Calu3 (cell line): ENCODE measurements around the gene MACROD2. TPM values are rescaled to one million over a fixed set of nuclear protein-coding genes. Genes with fewer than 3 reads are reported as not detected.

Experiments
- BruUV-seq: library from RNA; stranded (reverse); fragments of 400-500 nt; replicated peaks from 2 replicates; lab custom pipeline; 2021; lab: Mats Ljungman, UMichigan
- CTCF ChIA-PET: fragments of 300-600 bp; sonication (Branson Sonifier 250); formaldehyde crosslinking; loops from one replicate; lab custom pipeline; 2022; ENCODE audit warnings: antibody characterized with exemption; lab: Charles Lee
- DNase-seq: peaks from one replicate; pipeline ENCODE4 v3.0.0; 2022
- H3K27ac Mint-ChIP-seq: one replicate; pipeline ENCODE4 v1.8.0; 2022; ENCODE audit warnings: mixed read lengths; ENCODE audit not compliant: unreplicated experiment
- H3K27me3 Mint-ChIP-seq: one replicate; pipeline ENCODE4 v1.8.0; 2022; ENCODE audit warnings: mixed read lengths; ENCODE audit not compliant: unreplicated experiment
- H3K36me3 Mint-ChIP-seq: one replicate; pipeline ENCODE4 v1.8.0; 2022; ENCODE audit warnings: mild to moderate bottlenecking, moderate library complexity, mixed read lengths; ENCODE audit not compliant: insufficient read depth, unreplicated experiment
- H3K4me1 Mint-ChIP-seq: one replicate; pipeline ENCODE4 v1.8.0; 2022; ENCODE audit warnings: mild to moderate bottlenecking, low read depth, mixed read lengths; ENCODE audit not compliant: unreplicated experiment
- H3K4me3 Mint-ChIP-seq: one replicate; pipeline ENCODE4 v1.8.0; 2022; ENCODE audit warnings: mild to moderate bottlenecking, low read depth, moderate library complexity, mixed read lengths; ENCODE audit not compliant: unreplicated experiment
- H3K9me3 Mint-ChIP-seq: one replicate; pipeline ENCODE4 v1.8.0; 2022; ENCODE audit warnings: low read depth, mixed read lengths; ENCODE audit not compliant: unreplicated experiment
- intact Hi-C: fragments of 100-400 bp; cut with micrococcal nuclease; formaldehyde crosslinking; loops from one replicate; pipeline ENCODE4 v1.10.0; 2022; ENCODE audit not compliant: unreplicated experiment
- total RNA-seq: library from RNA; stranded (reverse); gene quantifications from 2 replicates; pipeline ENCODE4 v1.2.3, GENCODE V29; 2022
- TF ChIP-seq, protein P1 (sequence below): fragments of 200-600 bp; IDR thresholded peaks from one replicate; pipeline ENCODE4 v1.8.0; 2022; ENCODE audit warnings: antibody characterized with exemption; ENCODE audit not compliant: unreplicated experiment

The MACROD2 gene
- total RNA-seq, 1 experiment from 2014 or later, result 29.4 TPM

DNA sequence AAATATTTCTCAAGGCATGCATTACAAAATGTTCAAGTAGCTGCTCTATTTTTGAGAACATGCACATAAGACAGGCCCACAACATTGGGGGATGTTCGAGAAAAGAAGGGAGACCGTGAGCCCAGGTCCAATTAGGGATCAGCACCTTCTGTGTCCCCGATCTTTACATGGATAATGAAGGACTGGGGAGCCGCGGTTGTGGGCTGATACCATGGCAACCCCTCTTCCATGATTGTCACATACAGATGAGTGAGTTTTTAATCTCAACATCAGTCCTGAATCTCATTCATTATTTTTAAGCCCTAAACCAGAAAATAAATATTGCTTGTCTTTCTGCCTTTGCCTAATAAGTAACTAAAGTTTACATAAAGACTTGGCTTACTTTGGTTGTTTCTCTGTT is 1642.2 kb downstream of the MACROD2 start:
- Mint-ChIP-seq H3K27me3 (peaks cover 17% of the 10 kb centered on the region), H3K36me3 (no peaks in the 10 kb centered on the region), H3K4me3 (no peak overlapping the region), H3K27ac (no peak overlapping the region), H3K4me1 (no peaks in the 10 kb centered on the region), H3K9me3 (no peaks in the 10 kb centered on the region)
- CTCF ChIA-PET, result no interaction called here
- DNase-seq, result no peak
- intact Hi-C loops, result no loop called here
- TF ChIP-seq, protein P1, sequence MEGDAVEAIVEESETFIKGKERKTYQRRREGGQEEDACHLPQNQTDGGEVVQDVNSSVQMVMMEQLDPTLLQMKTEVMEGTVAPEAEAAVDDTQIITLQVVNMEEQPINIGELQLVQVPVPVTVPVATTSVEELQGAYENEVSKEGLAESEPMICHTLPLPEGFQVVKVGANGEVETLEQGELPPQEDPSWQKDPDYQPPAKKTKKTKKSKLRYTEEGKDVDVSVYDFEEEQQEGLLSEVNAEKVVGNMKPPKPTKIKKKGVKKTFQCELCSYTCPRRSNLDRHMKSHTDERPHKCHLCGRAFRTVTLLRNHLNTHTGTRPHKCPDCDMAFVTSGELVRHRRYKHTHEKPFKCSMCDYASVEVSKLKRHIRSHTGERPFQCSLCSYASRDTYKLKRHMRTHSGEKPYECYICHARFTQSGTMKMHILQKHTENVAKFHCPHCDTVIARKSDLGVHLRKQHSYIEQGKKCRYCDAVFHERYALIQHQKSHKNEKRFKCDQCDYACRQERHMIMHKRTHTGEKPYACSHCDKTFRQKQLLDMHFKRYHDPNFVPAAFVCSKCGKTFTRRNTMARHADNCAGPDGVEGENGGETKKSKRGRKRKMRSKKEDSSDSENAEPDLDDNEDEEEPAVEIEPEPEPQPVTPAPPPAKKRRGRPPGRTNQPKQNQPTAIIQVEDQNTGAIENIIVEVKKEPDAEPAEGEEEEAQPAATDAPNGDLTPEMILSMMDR, result no peak
- no TSS peak for BruUV-seq

DNA sequence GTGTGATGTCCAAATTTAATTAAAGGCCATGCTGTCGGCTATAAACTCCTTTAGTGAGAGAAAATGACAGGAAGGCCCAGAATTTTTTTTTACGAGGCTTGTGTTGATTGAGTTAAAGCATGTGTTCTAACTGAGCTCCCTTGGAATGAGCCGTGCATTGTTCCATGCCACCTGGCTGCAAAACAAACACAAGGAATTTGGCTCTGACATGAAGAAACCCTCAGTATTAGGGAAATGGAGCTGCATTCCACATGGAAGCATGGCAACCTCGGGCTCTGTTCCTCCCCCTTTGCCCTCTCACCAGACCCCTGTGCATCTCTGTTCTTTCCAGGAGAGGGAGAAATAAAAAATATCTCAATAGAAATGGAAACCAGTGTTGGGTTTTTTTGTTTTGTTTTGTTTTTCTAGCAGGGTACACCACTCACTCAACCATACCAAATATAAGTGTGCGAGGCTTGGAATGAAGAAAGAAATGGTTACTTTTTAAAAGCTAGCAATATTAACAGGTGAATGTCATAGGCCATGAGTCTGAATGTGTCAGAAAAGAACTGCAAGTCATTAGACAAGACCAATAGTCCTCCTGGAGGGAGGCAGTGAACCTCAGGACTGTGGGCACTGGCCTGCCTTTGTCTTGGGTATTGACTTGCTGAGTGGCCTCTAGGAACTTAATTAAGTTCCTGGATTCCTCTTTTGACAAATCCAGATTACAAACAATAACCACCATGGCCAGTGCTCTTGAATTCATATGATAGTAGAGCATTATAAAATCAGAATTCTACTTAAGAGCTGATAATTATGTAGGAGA is 1642.8 kb downstream of the MACROD2 start:
- Mint-ChIP-seq H3K9me3 (no peaks in the 10 kb centered on the region), H3K27ac (no peak overlapping the region), H3K36me3 (no peaks in the 10 kb centered on the region), H3K27me3 (peaks cover 17% of the 10 kb centered on the region), H3K4me3 (no peak overlapping the region), H3K4me1 (no peaks in the 10 kb centered on the region)
- DNase-seq, result no peak
- CTCF ChIA-PET, result no interaction called here
- TF ChIP-seq, protein P1, result no peak
- intact Hi-C loops, result no loop called here
- BruUV-seq, result no TSS peak

DNA sequence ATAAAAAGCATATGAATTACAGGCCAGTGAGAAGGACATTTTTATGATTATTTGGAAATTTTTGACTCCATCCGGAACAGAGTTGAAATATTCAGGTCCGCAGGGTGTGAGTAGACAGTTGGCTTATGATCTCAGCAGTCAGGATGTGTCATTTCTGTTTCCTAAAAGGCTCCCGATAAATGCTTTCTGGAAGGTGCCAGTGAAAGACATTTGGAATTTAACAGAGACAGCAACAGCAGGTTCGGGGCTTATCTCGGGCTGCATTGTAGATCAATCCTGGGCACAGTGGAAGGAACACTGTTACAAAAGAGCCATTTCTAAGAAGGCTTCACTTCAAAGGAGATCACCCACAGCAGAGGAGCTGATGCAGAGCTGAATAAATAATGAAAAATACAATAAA is 1643.5 kb downstream of the MACROD2 start:
- Mint-ChIP-seq H3K9me3 (no peaks in the 10 kb centered on the region), H3K4me3 (no peak overlapping the region), H3K27me3 (peaks cover 17% of the 10 kb centered on the region), H3K4me1 (no peaks in the 10 kb centered on the region), H3K36me3 (no peaks in the 10 kb centered on the region), H3K27ac (no peak overlapping the region)
- CTCF ChIA-PET, result no interaction called here
- no TSS peak for BruUV-seq
- TF ChIP-seq, protein P1, result no peak
- intact Hi-C loops, result no loop called here
- DNase-seq, result no peak

DNA sequence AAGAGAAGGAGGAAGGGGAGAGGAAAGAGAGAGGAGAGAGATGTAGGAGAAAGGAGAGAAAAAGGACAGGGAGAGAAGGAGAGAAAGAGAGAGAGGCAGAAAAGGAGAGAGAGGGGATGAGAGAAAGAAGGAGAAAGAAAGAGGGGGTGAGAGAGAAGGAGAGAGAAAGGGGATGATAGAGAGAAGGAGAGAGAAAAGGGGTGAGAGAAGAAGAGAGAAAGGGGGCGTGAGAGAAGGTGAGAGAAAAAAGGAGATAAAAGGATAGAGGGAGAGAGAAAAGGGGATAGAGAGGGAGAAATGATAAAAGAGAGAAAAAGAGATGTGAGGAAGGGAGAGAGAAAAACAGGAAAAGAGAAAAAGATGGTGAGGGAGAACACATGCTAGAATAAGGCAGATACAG is 1644.5 kb downstream of the MACROD2 start:
- H3K4me1 Mint-ChIP-seq, result no peaks in the 10 kb centered on the region
- no peaks in the 10 kb centered on the region for H3K36me3 Mint-ChIP-seq
- no peak overlapping the region for H3K27ac Mint-ChIP-seq
- H3K9me3 Mint-ChIP-seq, result no peaks in the 10 kb centered on the region
- no peak for DNase-seq
- TF ChIP-seq, protein P1, result no peak
- CTCF ChIA-PET, result no interaction called here
- H3K4me3 Mint-ChIP-seq, result no peak overlapping the region
- H3K27me3 Mint-ChIP-seq, result peaks cover 17% of the 10 kb centered on the region
- BruUV-seq, result no TSS peak
- intact Hi-C loops, result no loop called here
